Astrocyte (in vitro differentiated cells and primary cell): ENCODE data around the gene FFAR1. TPM values are rescaled to one million over a fixed set of nuclear protein-coding genes. Genes with fewer than 3 reads are reported as not detected.

Experiments
- DNase-seq: peaks from one replicate; pipeline ENCODE4 v3.0.0-alpha.2; 2010; ENCODE audit warnings: low read depth
- FAIRE-seq: peaks from 2 replicates; lab custom pipeline; 2011; peaks lifted over from hg19 to GRCh38; lab: Jason Lieb, UNC
- H2AFZ ChIP-seq: 2 replicates; pipeline ENCODE4 v1.6.0; 2012; ENCODE audit warnings: low read depth, low read length, inconsistent platforms
- H3K27ac ChIP-seq: 2 replicates; pipeline ENCODE4 v1.5.1; 2011; ENCODE audit warnings: low read depth, low read length, inconsistent platforms
- H3K27me3 ChIP-seq: 2 replicates; pipeline ENCODE4 v1.6.0; 2011; ENCODE audit warnings: low read length, inconsistent platforms; ENCODE audit not compliant: insufficient read depth
- H3K36me3 ChIP-seq: 2 replicates; pipeline ENCODE4 v1.5.1; 2011; ENCODE audit warnings: low read length, inconsistent platforms; ENCODE audit not compliant: insufficient read depth
- H3K4me1 ChIP-seq: 2 replicates; pipeline ENCODE4 v1.5.1; 2011; ENCODE audit warnings: low read length, inconsistent platforms; ENCODE audit not compliant: insufficient read depth
- H3K4me2 ChIP-seq: 2 replicates; pipeline ENCODE4 v1.6.0; 2012; ENCODE audit warnings: low read length, inconsistent platforms
- H3K4me3 ChIP-seq: 2 replicates; pipeline ENCODE4 v1.5.1; 2011; ENCODE audit warnings: low read depth, mild to moderate bottlenecking, low read length, inconsistent platforms; ENCODE audit not compliant: insufficient read depth
- H3K79me2 ChIP-seq: 2 replicates; pipeline ENCODE4 v1.6.0; 2012; ENCODE audit warnings: mild to moderate bottlenecking, low read length, inconsistent platforms; ENCODE audit not compliant: insufficient read depth
- H3K9ac ChIP-seq: 2 replicates; pipeline ENCODE4 v1.6.0; 2012; ENCODE audit warnings: mild to moderate bottlenecking, low read length, inconsistent platforms
- H3K9me3 ChIP-seq: 2 replicates; pipeline ENCODE4 v1.5.1; 2012; ENCODE audit warnings: low read depth, mild to moderate bottlenecking, low read length, inconsistent platforms; ENCODE audit not compliant: insufficient read depth
- H4K20me1 ChIP-seq: 2 replicates; pipeline ENCODE4 v1.6.0; 2012; ENCODE audit warnings: low read length, inconsistent platforms; ENCODE audit not compliant: insufficient read depth
- H3K27ac Mint-ChIP-seq: one replicate; pipeline ENCODE4 v1.8.0; 2021; ENCODE audit warnings: mild to moderate bottlenecking, mixed read lengths; ENCODE audit not compliant: unreplicated experiment
- H3K27me3 Mint-ChIP-seq: one replicate; pipeline ENCODE4 v1.8.0; 2021; ENCODE audit warnings: low read depth, mixed read lengths; ENCODE audit not compliant: unreplicated experiment
- H3K36me3 Mint-ChIP-seq: one replicate; pipeline ENCODE4 v1.8.0; 2021; ENCODE audit warnings: low read depth, mixed read lengths; ENCODE audit not compliant: unreplicated experiment
- H3K4me1 Mint-ChIP-seq: one replicate; pipeline ENCODE4 v1.8.0; 2021; ENCODE audit warnings: low read depth, mixed read lengths; ENCODE audit not compliant: unreplicated experiment
- H3K4me3 Mint-ChIP-seq: one replicate; pipeline ENCODE4 v1.8.0; 2021; ENCODE audit warnings: mild to moderate bottlenecking, moderate library complexity, mixed read lengths; ENCODE audit not compliant: unreplicated experiment
- H3K9me3 Mint-ChIP-seq: one replicate; pipeline ENCODE4 v1.8.0; 2021; ENCODE audit warnings: mild to moderate bottlenecking, mixed read lengths; ENCODE audit not compliant: unreplicated experiment
- CTCF ChIP-seq: IDR thresholded peaks from 2 replicates; pipeline ENCODE4 v1.5.1; 2011; ENCODE audit warnings: low read depth, mild to moderate bottlenecking, inconsistent platforms, low read length, moderate library complexity; ENCODE audit not compliant: insufficient read depth
- EZH2 ChIP-seq: IDR thresholded peaks from 2 replicates; pipeline ENCODE4 v1.6.1; 2012; ENCODE audit warnings: mild to moderate bottlenecking, low read length, inconsistent platforms; ENCODE audit not compliant: insufficient read depth
- total RNA-seq: library from RNA; stranded (reverse); gene quantifications from 2 replicates; pipeline ENCODE4 v1.2.1, GENCODE V29; 2021

FFAR1 gene
- total RNA-seq, 1 donor from 2014 or later: not detected

- Histone ChIP-seq H3K36me3 (no peaks in the 10 kb centered on the region), H3K4me2 (no peak overlapping the region), H3K27ac (no peak overlapping the region), H3K4me1 (no peaks in the 10 kb centered on the region), H4K20me1 (no peaks in the 10 kb centered on the region), H2AFZ (no peak overlapping the region), H3K27me3 (no peaks in the 10 kb centered on the region), H3K9ac (no peak overlapping the region), H3K4me3 (no peak overlapping the region), H3K9me3 (peaks cover 6% of the 10 kb centered on the region), H3K79me2 (no peaks in the 10 kb centered on the region)
- no peaks in the 10 kb centered on the region for H3K9me3 Mint-ChIP-seq
- H3K27ac Mint-ChIP-seq: no peak overlapping the region
- no peak for TF ChIP-seq EZH2
- TF ChIP-seq CTCF: no peak
- no peak for FAIRE-seq
- no peaks in the 10 kb centered on the region for H3K36me3 Mint-ChIP-seq
- peaks cover 14% of the 10 kb centered on the region for H3K27me3 Mint-ChIP-seq
- no peak overlapping the region for H3K4me3 Mint-ChIP-seq
- H3K4me1 Mint-ChIP-seq: peaks cover 6% of the 10 kb centered on the region
- no peak for DNase-seq
Observed at GRCh38 chr19:35302446-35302845, 45.3 kb upstream of the FFAR1 start.

GRCh38 chr19:35303357-35303915 is 44.3 kb upstream of the FFAR1 start:
- Histone ChIP-seq H4K20me1 (no peaks in the 10 kb centered on the region), H3K9ac (no peak overlapping the region), H3K9me3 (no peaks in the 10 kb centered on the region), H3K4me2 (no peak overlapping the region), H3K4me1 (no peaks in the 10 kb centered on the region), H3K79me2 (no peaks in the 10 kb centered on the region), H3K4me3 (no peak overlapping the region), H2AFZ (no peak overlapping the region), H3K27ac (no peak overlapping the region), H3K27me3 (no peaks in the 10 kb centered on the region), H3K36me3 (no peaks in the 10 kb centered on the region)
- TF ChIP-seq CTCF: no peak
- no peak for TF ChIP-seq EZH2
- FAIRE-seq (no peak), DNase-seq (no peak)
- Mint-ChIP-seq H3K27me3 (peaks cover 20% of the 10 kb centered on the region), H3K9me3 (no peaks in the 10 kb centered on the region), H3K36me3 (no peaks in the 10 kb centered on the region), H3K4me1 (peaks cover 6% of the 10 kb centered on the region), H3K27ac (no peak overlapping the region), H3K4me3 (no peak overlapping the region)

DNA sequence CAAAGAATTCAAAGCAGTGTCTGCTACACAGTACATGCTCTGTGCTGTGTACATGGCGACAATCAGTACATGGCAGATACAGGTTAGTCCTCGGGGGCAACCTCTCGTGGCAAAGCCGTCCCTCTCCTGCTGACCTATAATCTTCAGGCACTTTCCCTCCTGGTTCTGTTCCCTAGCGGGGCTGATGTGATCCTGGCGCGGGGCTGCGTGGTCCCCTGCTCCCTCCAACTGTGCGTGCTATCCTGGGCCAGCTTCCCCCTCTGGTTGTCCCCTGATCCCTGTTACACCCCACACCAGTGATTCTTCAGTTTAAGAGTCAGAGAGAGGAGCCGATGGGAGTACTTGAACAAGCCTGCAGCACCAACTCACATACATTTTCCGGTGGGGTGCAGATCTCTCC is 43.7 kb upstream of the FFAR1 start:
- H3K4me2 ChIP-seq: no peak overlapping the region
- DNase-seq (no peak), FAIRE-seq (no peak)
- Mint-ChIP-seq H3K4me3 (no peak overlapping the region), H3K27ac (peak overlapping the region; percentile 12), H3K9me3 (no peaks in the 10 kb centered on the region), H3K27me3 (peaks cover 25% of the 10 kb centered on the region), H3K4me1 (peaks cover 9% of the 10 kb centered on the region), H3K36me3 (no peaks in the 10 kb centered on the region)
- TF ChIP-seq EZH2: no peak
- TF ChIP-seq CTCF: no peak
- no peak overlapping the region for H3K4me3 ChIP-seq
- H4K20me1 ChIP-seq: no peaks in the 10 kb centered on the region
- no peak overlapping the region for H3K27ac ChIP-seq
- no peaks in the 10 kb centered on the region for H3K79me2 ChIP-seq
- no peaks in the 10 kb centered on the region for H3K36me3 ChIP-seq
- H3K4me1 ChIP-seq: no peaks in the 10 kb centered on the region
- H2AFZ ChIP-seq: no peak overlapping the region
- H3K27me3 ChIP-seq: no peaks in the 10 kb centered on the region
- H3K9me3 ChIP-seq: no peaks in the 10 kb centered on the region
- no peak overlapping the region for H3K9ac ChIP-seq
